HepG2 (cell line): Measurements from ENCODE around the gene TPD52L2. TPM values are rescaled to one million over a fixed set of nuclear protein-coding genes. Genes with fewer than 3 reads are reported as not detected.

Source experiments
- CREM ChIP-seq, 2 experiments: sonication (generic) in 1 of 2; formaldehyde crosslinking in 1 of 2; IDR thresholded peaks; 2 replicates each; pipeline versions ENCODE4 v1.4.0 to v1.6.1; 2016 to 2020; ENCODE audit warnings: antibody characterized with exemption in 1 of 2, mild to moderate bottlenecking in 1 of 2, missing genetic modification reagents in 1 of 2
- HOXA7 ChIP-seq: sonication (generic); formaldehyde crosslinking; IDR thresholded peaks from 2 replicates; pipeline ENCODE4 v1.8.1; 2022; ENCODE audit warnings: mild to moderate bottlenecking, missing genetic modification reagents, moderate library complexity
- KMT2A ChIP-seq: sonication (generic); formaldehyde crosslinking; IDR thresholded peaks from 2 replicates; pipeline ENCODE4 v1.4.0; 2020; ENCODE audit warnings: missing genetic modification reagents
- MXD1 ChIP-seq: sonication (generic); formaldehyde crosslinking; IDR thresholded peaks from 2 replicates; pipeline ENCODE4 v1.4.0; 2020; ENCODE audit warnings: mild to moderate bottlenecking, missing genetic modification reagents
- PBX2 ChIP-seq: IDR thresholded peaks from 2 replicates; pipeline ENCODE4 v1.6.1; 2016; ENCODE audit warnings: control low read depth
- PRDM4 ChIP-seq: sonication (generic); formaldehyde crosslinking; IDR thresholded peaks from 2 replicates; pipeline ENCODE4 v1.9.0; 2021; ENCODE audit warnings: missing genetic modification reagents, borderline replicate concordance
- SRY ChIP-seq: sonication (generic); formaldehyde crosslinking; IDR thresholded peaks from 2 replicates; pipeline ENCODE4 v1.8.0; 2022; ENCODE audit warnings: mild to moderate bottlenecking, missing genetic modification reagents
- TARDBP ChIP-seq: sonication (generic); formaldehyde crosslinking; IDR thresholded peaks from 2 replicates; pipeline ENCODE4 v1.8.0; 2022; ENCODE audit warnings: mild to moderate bottlenecking, missing genetic modification reagents
- THRA ChIP-seq: sonication (generic); formaldehyde crosslinking; IDR thresholded peaks from 2 replicates; pipeline ENCODE4 v1.4.0; 2020; ENCODE audit warnings: missing genetic modification reagents, borderline replicate concordance
- UBTF ChIP-seq: sonication (generic); formaldehyde crosslinking; IDR thresholded peaks from 2 replicates; pipeline ENCODE4 v1.4.0; 2020; ENCODE audit warnings: mild to moderate bottlenecking, missing genetic modification reagents
- XRCC5 ChIP-seq: fragments of 200-400 bp; formaldehyde crosslinking; optimal IDR thresholded peaks from 2 replicates; pipeline ENCODE3; 2017; ENCODE audit warnings: mild to moderate bottlenecking, low read length
- ZBTB46 ChIP-seq: sonication (generic); formaldehyde crosslinking; IDR thresholded peaks from 2 replicates; pipeline ENCODE4 v1.4.0; 2020; ENCODE audit warnings: mild to moderate bottlenecking, missing genetic modification reagents, borderline replicate concordance
- ZKSCAN1 ChIP-seq: fragments of 150-350 bp; IDR thresholded peaks from 2 replicates; pipeline ENCODE4 v1.6.1; 2014; ENCODE audit warnings: low read length
- ZNF143 ChIP-seq: sonication (generic); formaldehyde crosslinking; IDR thresholded peaks from 2 replicates; pipeline ENCODE4 v1.4.0; 2020; ENCODE audit warnings: missing genetic modification reagents
- ZNF24 ChIP-seq: fragments of 450-650 bp; IDR thresholded peaks from 2 replicates; pipeline ENCODE4 v1.6.1; 2017; ENCODE audit warnings: antibody characterized with exemption, mild to moderate bottlenecking
- ZNF367 ChIP-seq: sonication (generic); formaldehyde crosslinking; IDR thresholded peaks from 2 replicates; pipeline ENCODE4 v1.4.0; 2020; ENCODE audit warnings: missing genetic modification reagents, borderline replicate concordance
- ZNF660 ChIP-seq: sonication (generic); formaldehyde crosslinking; IDR thresholded peaks from 2 replicates; pipeline ENCODE4 v1.5.1; 2020; ENCODE audit warnings: mild to moderate bottlenecking, low read depth, missing genetic modification reagents, borderline replicate concordance
- ZSCAN29 ChIP-seq: sonication (generic); formaldehyde crosslinking; conservative IDR thresholded peaks from 2 replicates; pipeline ENCODE4 v1.4.0; 2020; ENCODE audit warnings: mild to moderate bottlenecking, missing genetic modification reagents
- polyA plus RNA-seq, 8 experiments: library from polyadenylated mRNA; depleted of rRNA in 3 of 8; stranded (reverse) in 7 of 8; unstranded in 1 of 8; fragments of >200 nt; fragmentation: Illumina TruSeq in 4 of 8; extraction: Trizol in 4 of 8; gene quantifications; 2 replicates each; pipeline versions ENCODE4 v1.2.1 to v1.2.3, GENCODE V29; 2011 to 2016; ENCODE audit warnings: low read depth in 4 of 8, missing spikeins in 1 of 8, mixed read lengths in 1 of 8; ENCODE audit not compliant: insufficient read depth in 1 of 8
- total RNA-seq, 5 experiments: library from RNA; depleted of rRNA; stranded (reverse); fragments of >200 nt; fragmentation: Illumina TruSeq; extraction: Trizol; gene quantifications; 2 replicates each; pipeline ENCODE4 v1.2.3, GENCODE V29; 2016; ENCODE audit warnings: low read depth in 1 of 5

TPD52L2 gene
- total and polyA plus RNA-seq, 2 of the 13 experiments (the other 11 are each of a cell fraction or from before 2014, with no cell fraction given) = 156 to 184 TPM

- TF ChIP-seq HOXA7 (CRISPR knock-in tag) = no peak
- TF ChIP-seq KMT2A = 0 out of 2 replicates have a peak, but pooled peaks have one; percentile 39
- TF ChIP-seq ZBTB46 (CRISPR knock-in tag) = peak; percentile 81; the same call in 1 of the 2 replicates
- TF ChIP-seq XRCC5 = no peak
- no peak for TF ChIP-seq ZNF367 (CRISPR knock-in tag)
- TF ChIP-seq PBX2 (CRISPR knock-in tag) = no peak
- 0 out of 2 replicates have a peak, but pooled peaks have one; percentile 7 for TF ChIP-seq ZSCAN29 (CRISPR knock-in tag)
- no peak for TF ChIP-seq CREM (IDR thresholded peaks at IDR 0.05)
- no peak for TF ChIP-seq CREM (CRISPR knock-in tag; IDR thresholded peaks at IDR 0.05)
- TF ChIP-seq MXD1 = peak; percentile 29
- TF ChIP-seq ZKSCAN1 = no peak
- TF ChIP-seq UBTF = peak; percentile 54; the same call in 1 of the 2 replicates
- no peak for TF ChIP-seq ZNF143 (CRISPR knock-in tag)
- TF ChIP-seq ZNF24 = no peak
- peak; percentile 77 for TF ChIP-seq TARDBP (CRISPR knock-in tag)
- no peak for TF ChIP-seq SRY (CRISPR knock-in tag)
- TF ChIP-seq THRA (CRISPR knock-in tag) = no peak
- TF ChIP-seq ZNF660 (CRISPR knock-in tag) = no peak
- peak; percentile 47; the same call in 1 of the 2 replicates for TF ChIP-seq PRDM4 (CRISPR knock-in tag)
These were observed 16.8 kb upstream of the TPD52L2 start (continued) for GRCh38 chr20:63848003-63848911.
